Inferior parietal cortex (tissue), 1 donor: ENCODE data around the gene NAALADL2.

Source experiments
- DNase-seq: peaks from one replicate; pipeline ENCODE4 v3.0.0-alpha.2; 2016; ENCODE audit errors: extremely low spot score

The NAALADL2 gene

GRCh38 chr3:174884776-174885568 is 25.8 kb downstream of the NAALADL2 start:
- no peak for DNase-seq

GRCh38 chr3:174891524-174892203 is 32.5 kb downstream of the NAALADL2 start:
- no peak for DNase-seq

DNA sequence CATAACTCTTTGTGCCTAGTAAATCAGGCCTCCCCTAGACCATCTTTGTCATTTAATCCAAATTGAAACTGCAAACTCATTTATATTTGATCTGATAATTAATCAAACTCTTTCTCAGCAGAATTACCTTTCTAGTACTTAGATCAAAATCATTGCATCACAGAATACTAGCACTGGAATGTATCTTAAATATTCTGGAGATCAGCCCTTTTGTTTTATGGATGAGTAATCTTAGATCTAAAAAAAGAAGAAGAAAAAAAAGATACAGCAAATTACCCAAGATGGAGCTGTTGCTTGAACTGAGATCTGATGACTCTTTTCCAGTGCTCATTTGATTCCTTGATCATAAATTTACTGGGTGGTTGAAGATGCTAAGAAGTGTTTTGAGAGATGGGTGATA is 47.9 kb downstream of the NAALADL2 start:
- DNase-seq, result no peak

GRCh38 chr3:174907628-174908407 is 48.7 kb downstream of the NAALADL2 start:
- no peak for DNase-seq

DNA sequence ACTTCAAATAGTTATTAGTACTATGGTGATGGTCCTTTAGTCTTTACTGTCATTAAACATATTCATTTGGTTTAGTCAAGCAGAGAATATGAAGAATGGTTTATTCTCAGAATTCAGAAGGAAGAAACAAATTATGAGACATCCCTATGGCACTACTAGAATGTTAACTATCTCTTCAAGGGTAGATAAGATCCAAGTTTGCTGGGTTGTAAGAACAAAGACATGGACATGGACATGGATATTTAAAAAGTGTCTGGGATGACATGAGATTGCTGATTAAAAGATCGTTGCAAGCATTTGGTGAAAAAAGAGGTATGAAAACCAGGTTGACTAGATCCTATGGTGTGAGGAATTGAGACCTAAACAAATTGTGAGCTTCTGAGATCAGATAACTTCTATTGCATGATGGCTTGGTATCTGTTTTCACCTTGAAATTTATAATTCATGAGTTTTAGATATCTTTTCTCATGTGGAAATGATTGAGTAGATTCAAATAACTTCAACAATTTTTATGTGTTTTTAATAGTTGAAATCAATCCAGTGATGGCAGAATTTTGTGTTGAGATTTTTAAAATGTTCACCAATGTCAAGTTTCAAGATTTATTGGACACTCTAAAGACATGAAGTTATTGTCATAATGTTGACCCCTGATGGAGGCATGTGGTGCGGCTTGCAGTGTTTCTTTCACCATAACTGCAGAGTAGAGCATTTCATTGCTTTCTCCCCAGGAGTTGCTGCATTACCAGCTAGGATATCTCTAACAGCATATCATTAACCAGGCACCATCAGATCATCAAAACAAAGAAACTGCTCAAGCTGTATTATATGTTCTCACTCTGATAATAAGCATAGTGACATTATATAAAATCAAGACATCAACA is 72.6 kb downstream of the NAALADL2 start:
- no peak for DNase-seq

DNA sequence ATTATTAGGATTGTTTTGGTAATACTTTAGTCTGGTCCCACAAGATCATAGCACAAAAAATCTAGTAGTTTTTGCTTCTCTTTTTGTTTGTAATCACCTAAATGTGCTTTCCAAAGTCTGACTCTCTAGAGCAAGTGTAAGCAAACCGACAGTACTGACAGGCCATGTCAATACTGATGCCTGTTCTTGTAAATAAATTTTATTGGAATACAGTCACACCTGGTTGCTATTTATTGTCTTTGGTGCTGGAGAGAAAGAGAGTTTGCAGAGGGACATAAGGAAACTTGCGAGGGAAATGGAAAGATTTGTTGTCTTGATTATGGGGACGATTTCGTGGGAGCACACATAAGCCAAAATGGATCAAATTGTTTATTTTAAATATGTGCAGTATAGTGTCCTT is 77.5 kb downstream of the NAALADL2 start:
- DNase-seq, result no peak

DNA sequence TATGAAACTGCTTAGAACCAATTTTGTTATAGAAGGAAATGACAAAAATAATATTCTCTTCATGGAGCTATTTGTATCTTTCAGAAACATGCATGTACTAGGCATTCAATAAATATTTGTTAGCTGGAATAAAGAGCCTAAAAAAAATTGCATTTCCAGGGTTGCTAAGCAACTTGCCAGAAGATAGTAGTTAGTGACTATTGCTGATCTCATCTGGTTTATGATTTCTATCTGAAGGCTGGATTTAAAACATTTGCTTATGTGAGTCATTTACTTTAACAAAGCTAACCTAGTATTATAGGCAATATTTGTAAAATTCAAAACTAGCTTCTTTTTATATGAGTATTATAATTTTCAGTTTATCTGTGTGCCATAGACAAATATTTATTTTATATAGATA is 78.3 kb downstream of the NAALADL2 start:
- DNase-seq, result no peak

GRCh38 chr3:174938102-174938501 is 79.0 kb downstream of the NAALADL2 start:
- DNase-seq, result no peak

DNA sequence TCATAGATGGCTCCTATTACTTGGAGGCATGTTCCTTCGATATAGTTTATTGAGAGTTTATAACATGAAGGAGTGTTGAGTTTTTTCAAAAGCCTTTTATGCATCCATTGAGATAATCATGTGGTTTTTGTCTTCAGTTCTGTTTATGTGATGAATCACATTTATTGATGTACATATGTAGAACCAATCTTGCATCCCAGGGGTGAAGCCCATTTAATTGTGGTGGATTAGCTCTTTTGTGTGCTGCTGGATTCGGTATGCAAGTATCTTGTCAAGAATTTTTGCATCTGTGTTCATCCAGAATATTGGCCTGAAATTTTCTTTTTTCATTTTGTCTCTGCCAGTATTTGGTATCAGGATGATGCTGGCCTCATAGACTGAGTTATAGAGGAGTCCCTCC is 81.0 kb downstream of the NAALADL2 start:
- no peak for DNase-seq

- DNase-seq, result no peak
These were observed 86.1 kb downstream of the NAALADL2 start for GRCh38 chr3:174945276-174945675.

GRCh38 chr3:174945951-174946350 is 86.8 kb downstream of the NAALADL2 start:
- no peak for DNase-seq

DNA sequence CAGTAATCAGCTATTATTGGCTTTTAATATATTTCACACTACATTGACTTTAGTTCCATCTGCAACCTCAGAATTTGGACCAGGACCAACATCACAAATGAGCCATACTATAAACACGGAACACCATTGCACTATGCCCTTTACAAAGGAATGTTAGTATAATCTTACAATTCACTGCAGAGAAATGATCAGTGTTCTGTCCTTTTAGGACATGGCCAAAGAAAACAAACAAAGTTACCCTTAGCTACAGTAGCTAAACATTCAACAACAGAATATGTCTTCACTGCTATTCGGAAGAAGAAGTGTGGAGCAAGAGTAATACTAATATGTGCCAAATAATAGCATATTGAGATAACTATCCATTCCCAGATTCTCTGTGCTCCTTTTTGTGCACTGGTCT is 90.4 kb downstream of the NAALADL2 start:
- DNase-seq, result no peak

- no peak for DNase-seq
These were observed 91.9 kb downstream of the NAALADL2 start for GRCh38 chr3:174951034-174951433.

GRCh38 chr3:174951498-174952005 is 92.4 kb downstream of the NAALADL2 start:
- no peak for DNase-seq

DNA sequence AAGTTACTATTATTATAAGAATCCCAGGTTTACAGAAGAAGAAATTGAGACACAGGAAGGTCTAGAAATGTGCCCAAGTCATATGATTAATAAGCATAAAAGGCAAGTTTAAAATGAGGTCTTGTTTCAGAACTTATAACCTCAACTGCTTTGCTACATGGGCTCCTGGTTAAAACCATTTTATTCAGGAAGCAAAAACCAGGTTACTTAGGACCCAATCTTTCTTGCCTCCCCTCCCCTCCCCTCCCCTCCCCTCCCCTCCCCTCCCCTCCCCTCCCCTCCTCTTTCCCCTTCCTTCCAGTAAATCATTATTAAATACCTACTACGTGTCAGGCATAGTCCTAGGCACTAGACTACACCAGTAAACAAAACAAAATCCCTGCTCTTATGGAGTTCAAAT is 93.9 kb downstream of the NAALADL2 start:
- no peak for DNase-seq

DNA sequence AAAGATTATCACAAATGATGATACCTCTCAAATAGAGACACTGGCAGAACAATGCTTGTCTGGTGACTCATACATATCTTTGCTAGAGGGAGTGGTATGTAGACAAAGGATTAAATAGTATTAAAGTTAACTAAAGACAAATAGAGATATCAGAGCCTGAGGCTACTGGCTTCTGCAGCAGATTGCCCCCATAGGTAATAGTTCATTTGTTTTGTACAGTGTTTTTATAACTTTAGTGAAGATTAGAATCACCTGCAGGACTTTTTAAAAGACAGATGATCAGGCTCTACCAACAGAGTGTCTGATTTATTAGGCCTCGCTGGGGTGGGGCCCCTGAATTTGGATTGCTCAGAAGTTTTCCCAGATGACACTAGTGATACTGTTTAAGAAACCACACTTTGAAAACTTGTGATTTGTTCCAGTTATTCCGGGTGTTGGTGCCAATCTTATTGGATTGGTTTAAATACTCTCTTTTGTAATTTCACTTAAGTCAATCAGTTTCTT is 96.4 kb downstream of the NAALADL2 start:
- no peak for DNase-seq

DNA sequence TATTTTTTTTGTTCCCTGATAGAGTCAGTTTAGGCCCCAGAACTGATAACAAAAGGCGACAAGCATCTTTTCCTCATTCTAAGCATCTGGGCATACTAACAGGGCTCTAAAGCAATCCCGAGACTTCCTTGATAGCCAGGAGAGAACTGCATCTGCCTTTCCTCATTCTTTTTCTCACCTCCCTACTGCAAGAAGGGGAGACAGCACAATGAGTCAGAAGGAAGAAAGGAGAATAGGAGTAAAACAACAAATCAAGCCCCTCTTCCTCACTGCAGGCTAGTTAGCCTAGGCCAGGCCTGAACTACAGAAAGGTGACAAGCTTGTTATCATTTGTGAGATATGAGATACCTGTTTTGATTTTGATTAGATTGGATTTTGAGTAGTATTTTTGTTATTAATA is 97.9 kb downstream of the NAALADL2 start:
- DNase-seq, result no peak

- no peak for DNase-seq
These were observed 98.4 kb downstream of the NAALADL2 start for GRCh38 chr3:174957551-174958001.

DNA sequence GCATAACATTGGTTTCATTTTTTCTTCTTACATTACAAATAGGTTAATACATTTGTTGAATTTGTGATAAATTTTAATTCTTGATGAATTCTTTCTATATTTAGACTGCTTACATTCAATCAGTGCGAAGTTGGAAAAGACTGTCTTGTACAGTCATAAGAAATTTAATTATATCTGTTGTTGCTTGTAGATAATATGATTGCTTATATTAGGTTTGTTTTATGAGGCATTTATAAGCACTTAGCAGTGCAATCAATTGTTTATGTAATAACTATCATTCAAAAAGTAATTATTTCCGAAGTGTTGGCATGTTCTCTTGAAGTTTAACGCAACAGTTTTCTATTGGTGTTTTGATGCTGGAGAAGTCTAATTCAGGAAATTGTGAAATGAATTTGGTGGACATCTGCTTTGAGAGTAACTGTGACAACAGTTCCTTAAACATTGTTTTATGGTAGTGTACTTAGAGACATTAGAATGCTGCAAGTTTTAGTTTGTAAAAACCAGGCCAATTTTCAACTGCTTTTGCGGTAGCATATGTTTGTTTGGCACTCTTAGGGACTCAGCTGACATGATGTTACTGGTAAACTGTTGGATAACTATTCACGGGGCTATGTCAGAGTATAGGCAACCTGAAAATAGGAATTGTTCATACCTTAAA is 99.7 kb downstream of the NAALADL2 start:
- peak; percentile 17 for DNase-seq

DNA sequence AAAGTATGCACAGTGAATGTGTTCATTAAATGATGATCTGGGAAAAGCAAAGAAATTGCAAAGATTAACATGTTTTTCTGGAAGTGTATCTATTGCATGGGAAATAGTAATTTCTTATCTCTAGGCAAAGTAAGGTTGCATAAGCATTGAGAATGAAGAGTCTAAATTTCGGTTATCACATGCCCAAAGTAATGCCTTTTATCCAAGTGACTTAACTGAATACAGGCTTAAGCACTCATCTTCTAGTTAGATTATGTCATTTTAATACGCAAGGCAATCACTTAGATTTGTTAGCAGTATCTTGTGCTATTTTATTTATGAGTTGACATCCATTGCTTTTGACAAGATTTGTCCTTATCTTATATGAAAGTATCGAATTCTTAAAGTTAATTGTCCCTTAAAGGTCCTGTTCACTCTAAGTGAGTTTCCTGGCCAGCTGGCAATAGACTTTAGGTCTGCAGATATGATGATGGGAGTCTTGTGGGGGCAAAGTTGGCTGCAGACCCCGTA is 100.5 kb downstream of the NAALADL2 start:
- DNase-seq, result no peak
